Sigmoid colon (tissue), 3 donors: ENCODE measurements around the gene SERP2.

Experiments
- POLR2A ChIP-seq, 2 donors: fragments of 450-650 bp; IDR thresholded peaks; one replicate each; pipeline ENCODE4 v1.6.1; 2016; ENCODE audit warnings: antibody characterized with exemption in 2 of 2, mild to moderate bottlenecking in 2 of 2, moderate library complexity in 2 of 2
- TF ChIP-seq, protein P1 (sequence below), 4 experiments: fragments of 450-650 bp in 3 of 4; fragments of 200-600 bp in 1 of 4; IDR thresholded peaks; one replicate each; pipeline ENCODE4 v1.5.1; 2016 to 2019; ENCODE audit warnings: antibody characterized with exemption in 4 of 4, mild to moderate bottlenecking in 3 of 4, moderate library complexity in 2 of 4

DNA sequence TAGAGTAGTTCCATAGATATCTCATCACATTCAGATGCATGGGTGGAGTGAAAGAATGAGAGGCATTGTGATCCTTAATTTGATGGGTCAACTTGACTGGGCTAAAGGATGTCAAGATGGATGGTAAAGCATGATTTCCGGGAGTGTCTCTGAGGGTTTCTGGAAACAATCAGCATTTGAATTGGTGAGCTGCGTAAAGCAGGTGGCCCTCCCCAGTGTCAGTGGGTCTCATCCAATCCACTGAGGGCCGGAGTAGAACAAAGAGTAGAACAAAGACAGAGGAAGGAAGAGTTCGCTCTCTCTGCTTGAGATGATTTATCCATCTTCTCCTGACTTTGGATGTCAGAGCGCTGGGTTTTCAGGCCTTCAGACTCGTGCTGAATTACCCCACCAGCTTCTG is 43.1 kb downstream of the SERP2 start:
- TF ChIP-seq, protein P1, sequence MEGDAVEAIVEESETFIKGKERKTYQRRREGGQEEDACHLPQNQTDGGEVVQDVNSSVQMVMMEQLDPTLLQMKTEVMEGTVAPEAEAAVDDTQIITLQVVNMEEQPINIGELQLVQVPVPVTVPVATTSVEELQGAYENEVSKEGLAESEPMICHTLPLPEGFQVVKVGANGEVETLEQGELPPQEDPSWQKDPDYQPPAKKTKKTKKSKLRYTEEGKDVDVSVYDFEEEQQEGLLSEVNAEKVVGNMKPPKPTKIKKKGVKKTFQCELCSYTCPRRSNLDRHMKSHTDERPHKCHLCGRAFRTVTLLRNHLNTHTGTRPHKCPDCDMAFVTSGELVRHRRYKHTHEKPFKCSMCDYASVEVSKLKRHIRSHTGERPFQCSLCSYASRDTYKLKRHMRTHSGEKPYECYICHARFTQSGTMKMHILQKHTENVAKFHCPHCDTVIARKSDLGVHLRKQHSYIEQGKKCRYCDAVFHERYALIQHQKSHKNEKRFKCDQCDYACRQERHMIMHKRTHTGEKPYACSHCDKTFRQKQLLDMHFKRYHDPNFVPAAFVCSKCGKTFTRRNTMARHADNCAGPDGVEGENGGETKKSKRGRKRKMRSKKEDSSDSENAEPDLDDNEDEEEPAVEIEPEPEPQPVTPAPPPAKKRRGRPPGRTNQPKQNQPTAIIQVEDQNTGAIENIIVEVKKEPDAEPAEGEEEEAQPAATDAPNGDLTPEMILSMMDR (IDR thresholded peaks at IDR 0.05) = no peak
- TF ChIP-seq POLR2A (IDR thresholded peaks at IDR 0.05) = no peak
